Stimulated activated CD4-positive, alpha-beta T cell treated with anti-CD3 and anti-CD28 coated beads, Interleukin-15, amount 100 ng/mL, for 48 hours (primary cell): Measurements from ENCODE around the gene TTLL1.
A peak's percentile ranks its signal among the peaks of the same experiment; 100 is the strongest.
"Not testable (repeated sequence)": the region's sequence is repeated elsewhere in the genome, so short reads cannot be mapped to it uniquely, and the experiment has no call there.

Experiments
- DNase-seq, 2 donors: peaks; one replicate each; pipeline ENCODE4 v3.0.0-alpha.2; 2020; ENCODE audit warnings: low read depth in 2 of 2

Gene TTLL1

DNA sequence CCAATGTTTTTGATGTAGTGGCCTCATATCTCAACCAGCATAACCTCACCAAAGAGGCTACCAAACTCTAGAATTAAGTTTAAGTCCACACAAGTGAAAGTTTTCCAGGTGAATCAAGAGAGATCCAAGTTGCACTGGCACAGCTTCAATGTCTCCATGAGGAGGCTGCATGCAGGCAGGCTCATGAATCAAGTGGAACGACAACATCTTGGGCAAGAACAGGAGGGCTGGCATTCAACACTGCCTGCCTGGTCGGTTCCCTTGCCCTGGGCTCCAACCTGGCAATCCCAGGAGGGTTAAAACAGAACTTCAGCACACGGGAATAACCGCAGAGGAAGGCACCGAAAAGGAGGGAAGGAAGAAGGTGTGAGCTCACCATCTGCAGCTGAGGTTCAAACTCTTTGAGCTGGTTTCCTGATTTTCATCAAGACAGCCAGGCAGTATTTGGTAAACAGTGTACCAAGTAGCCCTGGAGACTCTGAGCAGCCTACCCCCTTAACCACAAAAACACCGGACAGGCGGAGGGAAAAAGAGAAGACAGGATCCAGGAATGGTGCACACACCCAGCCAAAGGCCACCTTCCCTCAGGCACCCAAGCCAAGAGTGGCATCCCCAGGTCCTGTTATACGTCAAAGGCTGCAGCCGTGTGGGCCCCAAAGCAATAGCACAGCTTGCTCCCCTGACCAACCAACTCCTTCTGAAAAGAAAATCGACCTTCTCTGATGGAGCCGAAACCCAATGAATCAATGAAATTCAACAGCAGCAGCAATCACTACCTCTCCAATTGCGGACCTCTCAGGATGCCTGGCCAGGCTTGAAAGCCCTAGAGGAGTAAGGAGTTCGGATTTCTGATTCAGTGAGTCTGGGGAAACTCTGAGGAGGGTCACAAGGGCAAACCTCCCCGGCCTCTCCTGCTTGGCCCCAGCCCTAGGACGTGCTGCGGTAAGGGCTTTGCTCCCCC, 75.6 kb downstream of the TTLL1 start:
- no peak for DNase-seq

DNA sequence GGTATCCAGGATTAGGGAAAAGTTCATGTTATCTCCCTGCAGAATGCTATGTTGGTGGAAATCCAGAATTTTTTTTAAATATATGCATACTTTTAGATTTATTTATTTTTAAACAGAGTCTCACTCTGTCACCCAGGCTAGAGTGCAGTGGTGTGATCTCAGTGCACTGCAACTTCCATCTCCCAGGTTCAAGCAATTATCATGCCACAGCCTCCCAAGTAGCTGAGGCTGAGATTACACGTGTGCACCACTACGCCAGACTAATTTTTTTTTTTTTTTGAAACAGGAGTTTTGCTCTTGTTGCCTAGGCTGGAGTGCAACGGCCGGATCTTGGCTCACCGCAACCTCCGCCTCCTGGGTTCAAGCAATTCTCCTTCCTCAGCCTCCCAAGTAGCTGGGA, 76.8 kb downstream of the TTLL1 start:
- no peak for DNase-seq

DNA sequence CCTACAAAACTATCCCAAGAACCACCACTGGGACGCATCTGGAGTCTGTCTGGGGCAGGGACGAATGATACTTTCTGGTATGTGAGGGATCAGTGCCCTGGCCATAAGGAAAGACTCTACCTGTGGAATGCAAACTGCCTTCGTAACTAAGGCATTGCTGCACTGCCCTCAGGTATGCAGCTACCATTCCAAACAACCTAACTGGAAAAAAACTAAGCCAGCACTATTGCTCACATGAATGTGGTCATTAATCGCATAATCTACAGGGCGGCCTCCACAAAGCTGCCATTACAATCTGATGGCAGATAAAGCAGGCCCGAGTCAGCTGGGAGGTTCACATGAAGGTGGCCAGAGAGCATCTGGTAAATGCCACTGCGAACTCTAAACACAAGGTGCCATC, 78.1 kb downstream of the TTLL1 start:
- DNase-seq = no peak

DNA sequence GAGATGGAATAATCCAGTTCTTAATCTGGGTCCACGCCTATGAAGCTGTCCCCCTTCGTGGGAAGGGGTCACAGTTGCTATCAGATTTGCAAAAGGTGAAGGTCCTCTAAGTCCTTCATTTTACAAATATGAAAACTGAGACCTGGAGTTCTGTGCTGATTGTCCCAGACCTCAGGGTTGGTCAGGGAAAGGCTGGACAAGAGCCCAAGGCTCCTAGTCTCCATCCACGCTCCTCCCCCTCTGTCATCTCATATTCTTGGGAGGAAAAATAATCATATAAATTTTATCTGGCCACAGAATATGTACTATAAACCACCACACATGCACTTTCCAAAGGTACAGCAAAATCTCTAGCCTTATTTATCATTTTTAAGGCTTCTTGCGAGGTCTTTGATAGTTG, 79.7 kb downstream of the TTLL1 start:
- no peak for DNase-seq

DNA sequence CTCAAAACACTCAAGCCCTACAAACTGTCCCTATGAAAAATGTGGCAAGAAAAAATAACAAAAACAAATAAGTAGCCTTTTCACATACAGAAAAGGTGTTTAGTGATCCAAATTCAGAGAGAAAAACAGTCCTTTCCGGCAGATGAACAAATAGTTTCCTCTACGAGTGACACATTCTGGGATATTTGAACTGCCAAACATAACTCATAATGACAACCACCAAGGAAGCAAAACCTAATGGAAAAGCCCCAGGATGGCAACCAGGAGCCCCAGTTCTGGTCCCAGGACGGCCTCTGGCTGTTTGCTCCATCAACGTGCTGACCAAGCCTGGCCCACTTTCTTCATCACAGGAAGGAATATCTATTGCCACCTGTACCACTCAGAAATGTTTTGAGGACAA, 80.3 kb downstream of the TTLL1 start:
- no peak for DNase-seq

DNA sequence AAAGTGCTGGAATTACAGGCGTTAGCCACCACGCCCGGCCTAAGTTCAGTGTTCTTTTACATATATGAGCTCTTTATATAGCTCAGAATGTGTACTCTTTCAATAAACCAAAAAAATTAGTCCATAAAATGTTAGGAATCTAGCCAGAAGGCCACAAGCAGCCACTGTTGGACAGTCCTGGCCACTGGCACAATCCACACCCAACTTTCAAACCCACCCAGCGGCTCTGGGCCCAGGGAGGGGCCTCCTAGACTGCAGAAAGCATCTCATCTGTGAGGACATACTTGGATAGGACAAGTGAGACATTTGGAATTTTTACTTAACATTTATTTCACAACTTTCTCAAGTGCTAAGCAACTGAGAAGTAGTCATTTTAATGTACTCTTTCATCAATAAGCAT, 80.7 kb downstream of the TTLL1 start:
- DNase-seq = no peak

DNA sequence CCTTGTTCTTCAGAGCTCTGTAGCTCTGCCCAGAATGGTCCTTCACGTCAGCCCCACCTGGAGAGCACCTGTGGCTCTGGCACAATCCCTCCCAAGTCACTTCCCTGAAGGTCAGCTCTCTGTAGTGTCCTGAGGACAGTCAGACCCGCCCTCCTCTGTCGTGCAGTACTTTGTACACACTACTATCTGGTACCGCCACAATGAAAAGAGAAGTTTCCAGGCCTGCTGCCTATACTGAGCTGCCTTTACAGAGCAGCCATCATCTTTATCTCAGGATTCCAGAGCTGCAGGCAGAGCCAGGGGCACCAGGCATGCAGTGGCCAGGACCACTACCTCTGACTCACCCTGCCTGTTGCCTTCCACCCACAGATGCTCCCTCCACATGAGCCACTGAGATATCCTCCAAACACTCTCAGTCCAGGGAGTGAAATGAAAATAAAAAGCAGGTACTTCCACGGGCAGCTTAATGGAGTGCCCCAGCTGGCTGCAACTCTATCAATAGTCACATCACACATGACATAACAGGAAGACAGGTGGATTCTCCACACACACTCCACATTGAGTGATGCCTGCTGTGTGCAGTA, 81.6 kb downstream of the TTLL1 start:
- no peak for DNase-seq

DNA sequence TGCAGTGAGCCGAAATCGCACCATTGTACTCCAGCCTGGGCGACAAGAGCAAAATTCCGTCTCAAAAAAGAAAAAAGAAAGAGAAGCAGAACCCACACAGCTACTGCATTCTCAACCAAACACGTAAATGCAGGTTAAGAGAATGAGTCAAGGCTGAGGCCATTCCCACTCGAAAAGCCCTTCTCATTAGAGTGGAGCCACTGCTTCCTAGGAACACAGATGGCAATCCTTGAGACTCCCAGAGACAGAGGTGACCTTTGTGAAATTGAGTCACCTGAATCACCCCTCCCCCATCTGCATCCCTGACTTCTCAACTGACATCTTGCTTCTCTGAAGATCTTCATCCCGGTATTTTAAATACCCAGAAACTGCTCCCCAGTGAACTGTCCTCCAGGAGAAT, 82.4 kb downstream of the TTLL1 start:
- no peak for DNase-seq

DNA sequence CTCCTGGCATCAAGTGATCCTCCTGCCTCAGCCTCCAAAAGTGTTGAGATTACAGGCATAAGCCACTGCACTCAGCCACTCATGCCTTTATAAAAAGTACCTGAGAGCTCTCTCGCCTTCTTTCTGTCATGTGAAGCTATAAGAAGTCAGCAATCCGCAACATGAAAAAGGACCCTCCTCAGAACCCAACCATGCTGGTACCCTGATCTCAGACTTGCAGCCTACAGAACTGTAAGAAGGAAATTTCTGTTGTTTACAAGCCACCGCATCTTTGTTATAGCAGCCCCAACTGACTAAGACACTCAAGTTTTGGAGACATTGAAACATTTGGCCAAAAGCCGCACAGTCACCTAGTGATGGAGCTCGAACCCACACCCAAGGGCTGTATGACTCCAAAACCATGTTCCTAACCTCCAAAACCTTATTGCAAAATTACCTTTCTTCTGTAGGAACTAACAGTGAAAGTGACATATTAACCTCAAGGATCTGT, 83.1 kb downstream of the TTLL1 start:
- no peak for DNase-seq

DNA sequence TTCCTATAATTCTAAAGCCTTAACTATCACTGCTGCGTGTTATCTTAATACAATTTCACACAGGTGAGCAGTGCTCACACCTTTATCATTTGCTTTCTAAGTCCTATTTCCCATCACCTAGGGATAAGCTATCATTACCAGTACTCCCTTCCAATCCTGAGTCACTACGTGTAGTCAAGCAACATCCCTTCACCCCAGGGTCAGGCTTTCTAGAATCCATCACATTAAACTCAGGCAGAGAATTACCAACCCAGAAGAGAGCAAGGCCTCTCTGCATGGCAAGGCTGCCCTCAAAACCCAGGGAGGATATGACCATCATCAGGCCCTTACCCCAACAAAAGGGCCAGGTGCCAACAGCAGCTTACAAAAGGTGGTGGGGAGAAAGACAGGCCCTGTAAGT, 84.1 kb downstream of the TTLL1 start:
- no peak for DNase-seq

DNA sequence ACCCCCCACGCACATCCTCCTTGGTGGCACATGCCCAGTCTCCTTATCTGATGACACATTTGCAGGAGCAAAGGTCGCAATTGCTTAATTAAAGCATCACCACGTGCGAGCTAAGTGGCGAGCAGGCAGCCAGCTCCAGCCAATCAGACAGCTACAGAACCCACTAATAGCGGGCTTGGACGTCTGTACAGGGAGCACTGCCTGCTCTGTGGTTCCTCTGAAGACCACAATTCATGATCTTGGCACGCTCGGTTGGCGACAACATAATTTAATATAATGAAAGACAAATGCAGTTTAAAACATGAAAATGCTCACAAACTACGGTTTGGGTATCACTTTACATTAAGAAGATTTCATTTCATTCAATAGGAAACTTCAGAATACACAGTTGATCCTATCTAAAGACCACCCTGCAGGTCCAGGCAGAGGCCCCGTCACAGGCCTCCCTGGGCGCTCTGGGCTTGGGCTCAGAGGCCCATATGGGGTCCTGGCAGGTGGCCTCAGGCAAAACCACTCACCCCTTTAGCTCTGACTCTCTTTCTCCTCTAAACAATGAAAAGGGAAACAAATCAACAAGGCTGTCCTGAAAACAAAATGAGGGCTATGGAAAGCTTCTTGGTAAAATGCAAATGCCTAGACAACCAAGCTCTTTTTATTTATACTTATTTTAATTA, 84.7 kb downstream of the TTLL1 start:
- DNase-seq = no peak

DNA sequence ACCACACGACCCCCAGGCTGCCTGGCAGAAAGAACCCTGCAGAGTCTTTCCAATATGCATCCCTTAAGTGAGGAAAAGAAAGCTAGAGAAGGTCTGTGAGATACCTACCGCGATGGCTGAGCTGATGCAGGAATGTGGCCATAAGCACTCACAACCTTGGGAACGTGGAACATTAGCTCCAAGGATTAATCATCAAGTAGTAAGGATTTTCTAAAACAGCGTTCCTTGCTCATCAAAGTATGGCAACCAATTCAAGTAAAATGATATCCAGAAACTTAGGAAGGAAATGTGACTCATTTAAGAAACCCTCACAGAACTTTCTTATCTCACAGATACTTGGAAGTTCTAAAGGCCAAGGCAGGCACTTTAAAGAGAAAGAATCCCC, 87.0 kb downstream of the TTLL1 start:
- DNase-seq = no peak

DNA sequence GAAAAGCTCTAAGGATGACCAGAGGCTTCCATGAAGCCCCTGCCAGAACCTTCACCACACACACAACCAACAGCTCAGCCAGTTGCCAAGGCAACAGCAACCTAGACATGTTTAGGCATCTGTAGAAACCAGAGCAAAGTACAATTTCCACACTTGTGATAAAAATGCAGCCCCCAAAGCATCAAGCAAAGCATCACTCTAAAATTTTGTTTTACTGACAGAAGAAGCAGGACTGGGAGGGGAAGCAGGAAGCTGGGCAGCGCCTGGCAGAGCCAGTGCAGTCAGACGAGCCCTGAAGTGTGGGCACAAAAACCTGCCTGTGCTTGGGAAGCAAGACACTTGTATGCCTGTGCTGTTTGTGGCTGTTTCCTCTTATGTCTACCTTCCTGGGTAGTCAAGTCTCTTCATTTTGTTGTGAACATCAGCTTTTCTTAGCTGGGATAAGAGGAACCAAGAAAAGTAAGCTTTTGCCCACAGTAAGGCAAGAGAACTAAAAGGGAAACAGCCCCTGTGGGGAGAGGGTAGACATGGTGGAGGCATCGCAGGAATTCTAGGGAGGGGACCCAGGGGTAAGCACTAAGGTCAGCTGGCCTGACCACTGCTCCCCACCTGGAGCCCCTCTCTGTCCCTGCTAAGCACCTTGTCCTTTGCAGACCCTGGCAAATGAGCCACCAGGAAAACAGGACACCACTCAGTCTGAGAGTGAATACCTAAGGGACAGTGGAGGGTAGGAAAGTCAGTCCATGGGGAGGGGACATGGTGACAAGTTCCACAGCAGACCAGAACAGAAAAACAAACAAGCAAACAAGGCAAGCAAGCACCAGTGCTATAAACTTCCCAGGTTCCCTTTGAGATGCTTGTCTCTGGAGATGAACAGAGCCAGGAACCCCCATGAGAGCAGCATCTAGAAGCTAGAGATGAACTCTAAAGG, 87.7 kb downstream of the TTLL1 start:
- DNase-seq = no peak

DNA sequence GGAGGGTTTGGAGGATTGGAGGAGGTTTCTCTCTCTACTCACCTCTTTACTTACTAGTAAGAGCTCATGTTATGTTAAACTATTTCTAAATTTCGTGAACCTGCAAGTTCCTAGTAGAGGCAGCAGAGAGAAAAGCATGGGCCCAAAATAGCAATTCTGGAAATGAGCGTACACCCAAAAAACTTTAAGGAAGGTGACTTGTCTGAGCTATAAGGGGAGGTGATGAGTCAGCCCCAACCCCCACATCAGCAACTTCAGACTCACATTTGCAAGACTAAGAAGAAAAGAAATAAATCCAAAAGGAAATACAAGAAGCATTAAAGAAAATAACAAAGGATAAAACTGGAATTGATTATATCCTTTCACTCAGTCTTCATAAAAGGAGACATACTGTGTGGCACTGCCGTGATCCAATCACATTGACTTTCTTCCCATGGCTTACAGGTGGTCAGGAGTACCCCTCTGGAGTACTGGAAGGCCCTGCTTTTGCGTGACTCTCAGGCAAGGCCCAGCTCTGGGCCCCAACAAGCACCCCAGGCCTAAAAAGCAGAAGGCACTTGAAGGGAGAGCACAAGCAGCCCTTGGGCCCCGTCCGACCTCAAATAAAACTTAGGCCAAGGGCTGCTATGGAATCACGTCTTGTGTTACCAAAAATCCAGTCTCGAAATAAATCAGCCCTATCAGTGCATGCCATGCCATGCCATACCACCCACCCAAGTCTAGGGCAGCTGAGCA, 88.6 kb downstream of the TTLL1 start:
- DNase-seq = peak in 1 of 2 donors; percentile 53

DNA sequence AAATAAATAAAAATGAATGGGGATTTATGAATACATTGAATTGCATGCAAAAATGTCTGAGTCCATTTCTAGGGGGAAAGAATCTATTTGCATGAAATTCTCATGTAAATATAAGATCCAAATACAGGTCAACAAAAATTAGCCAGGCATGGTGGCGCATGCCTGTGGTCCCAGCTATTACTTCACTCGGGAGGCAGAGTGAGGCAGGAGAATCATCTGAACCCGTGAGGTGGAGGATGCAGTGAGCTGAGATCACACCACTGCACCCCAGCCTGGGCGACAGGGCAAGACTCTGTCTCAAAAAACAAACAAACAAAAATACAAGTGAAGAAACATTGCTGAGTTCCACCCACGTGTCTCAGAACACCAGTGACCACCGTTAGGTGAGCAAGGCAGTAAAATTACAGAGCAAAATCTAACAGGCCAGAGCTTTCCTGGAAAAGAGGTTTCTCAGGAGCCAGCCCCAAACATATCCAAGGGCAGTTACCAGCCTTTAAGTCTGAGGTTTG, 91.6 kb downstream of the TTLL1 start:
- DNase-seq = no peak

DNA sequence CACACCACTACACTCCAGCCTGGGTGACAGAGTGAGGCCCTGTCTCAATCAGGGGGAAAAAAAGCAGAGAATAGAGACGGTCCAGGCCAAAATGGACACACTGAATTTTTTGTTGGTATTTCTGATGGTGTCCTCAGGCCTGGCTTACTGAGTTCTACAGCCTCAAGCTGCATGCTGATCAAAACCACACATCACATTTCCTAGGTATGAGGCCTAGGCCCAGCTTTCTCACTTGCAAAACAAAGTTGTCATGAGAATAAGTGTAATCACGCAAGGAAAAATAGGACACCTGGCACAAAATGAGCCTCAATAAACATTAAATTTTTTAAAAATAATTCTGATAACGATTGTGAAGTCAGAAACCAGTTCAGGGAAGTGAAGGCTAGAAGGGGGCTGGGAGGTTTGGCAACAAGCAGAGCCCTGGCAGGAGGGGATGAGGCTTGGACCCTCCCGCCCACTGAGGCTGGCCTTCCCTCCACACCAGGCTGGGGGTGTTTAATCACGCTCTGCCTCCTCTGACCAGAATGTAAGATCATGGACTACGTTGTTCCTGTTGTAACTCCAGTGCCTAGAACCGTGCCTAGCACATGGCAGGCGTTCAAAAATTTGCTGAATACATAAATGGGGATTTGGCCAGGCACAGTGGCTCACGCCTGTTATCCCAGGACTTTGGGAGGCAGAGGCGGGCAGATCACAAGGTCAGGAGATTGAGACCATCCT, 92.4 kb downstream of the TTLL1 start:
- no peak for DNase-seq

DNA sequence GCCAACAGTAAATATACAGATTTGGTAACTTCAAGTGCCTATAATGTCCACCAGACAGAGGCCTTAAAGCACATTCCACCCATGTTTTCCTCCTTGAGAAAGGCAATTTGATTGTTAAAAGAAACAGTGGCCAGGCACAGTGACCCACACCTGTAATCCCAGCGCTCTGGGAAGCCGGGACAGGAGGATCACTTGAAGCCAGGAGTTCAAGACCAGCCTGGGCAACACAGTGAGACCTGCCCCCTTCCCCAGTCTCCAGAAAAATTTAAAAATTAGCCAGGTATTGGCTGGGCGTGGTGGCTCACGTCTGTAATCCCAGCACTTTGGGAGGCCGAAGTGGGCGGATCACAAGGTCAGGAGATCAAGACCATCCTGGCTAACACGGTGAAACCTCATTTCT, 93.5 kb downstream of the TTLL1 start:
- not testable (repeated sequence) for DNase-seq

DNA sequence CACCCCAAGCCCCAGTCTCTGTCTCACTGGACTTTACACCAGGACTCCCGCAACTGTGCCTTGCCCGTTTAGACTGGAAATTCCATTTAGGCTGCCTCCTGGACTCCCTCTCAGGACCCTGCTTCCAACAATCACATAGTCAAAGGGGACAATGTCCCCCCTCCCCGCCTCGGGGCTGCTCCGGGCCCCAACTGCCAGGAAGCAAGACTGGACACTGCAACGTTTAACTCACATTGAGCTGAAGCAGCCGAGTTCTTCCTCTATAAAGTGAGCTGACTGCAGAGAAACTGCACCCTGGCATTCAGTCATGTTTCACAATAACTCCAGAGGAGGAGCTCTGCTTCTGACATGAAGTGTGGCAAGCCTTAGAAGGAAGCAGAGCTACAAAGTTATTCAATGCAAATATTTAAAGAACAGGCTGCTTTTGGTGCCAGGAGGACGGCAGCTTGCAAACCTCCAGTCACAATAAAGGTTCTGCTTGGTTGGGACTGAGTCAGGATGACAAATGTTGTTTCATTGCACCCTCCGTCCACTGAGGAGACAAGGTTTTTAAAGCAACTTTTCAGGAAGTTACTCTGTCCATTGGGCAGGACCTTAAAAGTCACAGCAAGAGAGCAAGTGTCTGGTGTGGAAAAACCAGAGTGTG, 94.2 kb downstream of the TTLL1 start:
- DNase-seq = no peak

DNA sequence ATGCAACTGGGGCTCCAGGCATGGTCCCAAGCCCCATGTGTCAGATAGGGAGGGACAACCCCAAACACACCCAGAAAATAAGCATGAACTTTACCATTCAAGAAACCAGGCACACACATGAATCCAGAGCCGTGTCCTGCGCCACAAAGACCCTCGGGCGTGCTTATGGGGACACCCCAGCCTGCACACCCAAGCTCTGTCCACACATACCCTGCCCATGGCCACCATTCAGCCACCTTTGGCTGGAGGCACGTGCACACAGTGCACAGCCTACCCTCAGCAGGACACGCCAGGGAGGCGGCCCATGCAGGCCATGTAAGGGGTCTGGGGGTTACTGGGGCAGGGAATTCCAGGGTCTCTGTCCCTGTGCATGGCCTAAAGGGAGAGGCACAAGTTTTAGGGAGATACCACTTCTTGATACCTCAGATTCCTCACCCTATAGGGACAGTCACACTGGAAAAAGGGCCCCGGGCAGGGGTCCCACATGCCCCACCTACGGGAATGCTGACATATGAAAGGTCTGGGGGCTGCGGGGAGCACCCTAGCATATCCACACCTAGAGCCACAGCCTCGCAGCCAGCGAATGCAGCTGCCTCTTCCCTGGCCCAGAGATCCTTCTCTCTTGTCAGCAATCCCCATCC, 94.8 kb downstream of the TTLL1 start:
- no peak for DNase-seq
